ENCODE measurements around the gene SUN5. TPM values are rescaled to one million over a fixed set of nuclear protein-coding genes. Genes with fewer than 3 reads are reported as not detected.

SUN5 gene
- total RNA-seq, 1 experiment from 2014 or later = not detected

DNA sequence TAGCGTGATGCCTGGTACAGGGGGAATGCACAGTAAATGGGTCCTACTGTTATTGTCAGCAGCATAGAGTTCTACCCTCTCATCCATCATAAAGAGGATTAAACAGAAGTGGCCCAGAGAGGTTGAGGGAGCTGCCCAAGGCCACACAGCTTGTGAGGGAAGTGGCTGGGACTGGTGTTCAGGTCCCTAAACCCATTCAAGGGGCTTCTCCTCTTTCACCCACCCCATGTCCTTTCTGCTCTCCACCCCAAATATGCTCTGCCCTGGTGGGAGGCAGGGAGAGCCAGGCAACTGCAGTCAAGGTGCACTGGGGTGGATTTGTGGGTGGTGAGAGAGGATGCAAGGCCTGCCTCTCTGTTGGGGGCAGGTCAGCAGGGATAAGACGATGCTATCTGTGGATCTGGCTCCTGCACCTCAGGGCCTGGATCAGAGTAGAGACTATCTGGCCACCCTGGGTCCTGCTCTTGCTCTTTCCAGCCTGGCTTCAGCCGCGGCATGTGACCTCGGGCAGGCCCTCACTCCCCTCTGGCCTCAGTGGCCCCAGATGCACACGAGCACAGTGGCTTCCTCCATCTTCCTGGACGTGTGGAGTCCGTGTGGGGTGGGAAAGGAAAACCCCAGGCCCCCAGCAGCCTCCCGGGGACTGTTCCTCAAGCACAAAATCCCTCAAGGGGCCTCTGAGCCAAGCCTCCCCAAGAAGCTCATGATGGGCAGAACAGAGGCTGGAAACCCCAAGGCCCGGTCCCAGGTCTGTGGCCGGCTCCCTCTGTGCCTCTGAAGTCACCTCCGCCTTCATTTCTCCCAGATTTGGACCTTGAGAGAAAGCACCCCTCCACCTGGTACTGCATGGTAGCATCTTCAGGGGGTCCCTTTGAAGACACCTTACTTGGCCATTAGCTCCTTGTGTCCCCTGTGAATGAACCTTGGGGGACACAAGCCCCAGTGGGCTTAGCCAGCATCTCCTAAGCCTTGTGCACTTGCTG, 23.8 kb upstream of the SUN5 start:
- intact Hi-C loops (cut with micrococcal nuclease; ENCODE audit: unreplicated experiment) = no loop called here
- no peaks in the 10 kb centered on the region for H3K4me1 ChIP-seq
- Mint-ChIP-seq H3K9me3 (ENCODE audit: unreplicated experiment) (peaks cover 9% of the 10 kb centered on the region), H3K4me3 (ENCODE audit: unreplicated experiment) (no peak overlapping the region), H3K36me3 (ENCODE audit: insufficient read depth, unreplicated experiment) (no peaks in the 10 kb centered on the region), H3K27ac (ENCODE audit: unreplicated experiment) (no peak overlapping the region), H3K4me1 (ENCODE audit: low read depth, unreplicated experiment) (no peaks in the 10 kb centered on the region), H3K27me3 (ENCODE audit: insufficient read depth, unreplicated experiment) (peaks cover 5% of the 10 kb centered on the region)
- ChIA-PET POLR2A (no interaction called here), CTCF (no interaction called here)
- no peaks in the 10 kb centered on the region for H3K36me3 ChIP-seq (ENCODE audit: control insufficient read depth, insufficient read depth, low read length)
- H3K4me3 ChIP-seq (ENCODE audit: low read depth, low read length) = no peak overlapping the region
- peaks cover 3% of the 10 kb centered on the region; the same call in 1 of the 2 replicates for H3K9me3 ChIP-seq
- no peaks in the 10 kb centered on the region for H3K27me3 ChIP-seq (replicated peaks; ENCODE audit: control insufficient read depth, insufficient read depth, low read length)
- BruUV-seq (replicated peaks) = no TSS peak
- DNase-seq = no peak
- TF ChIP-seq, protein P1, sequence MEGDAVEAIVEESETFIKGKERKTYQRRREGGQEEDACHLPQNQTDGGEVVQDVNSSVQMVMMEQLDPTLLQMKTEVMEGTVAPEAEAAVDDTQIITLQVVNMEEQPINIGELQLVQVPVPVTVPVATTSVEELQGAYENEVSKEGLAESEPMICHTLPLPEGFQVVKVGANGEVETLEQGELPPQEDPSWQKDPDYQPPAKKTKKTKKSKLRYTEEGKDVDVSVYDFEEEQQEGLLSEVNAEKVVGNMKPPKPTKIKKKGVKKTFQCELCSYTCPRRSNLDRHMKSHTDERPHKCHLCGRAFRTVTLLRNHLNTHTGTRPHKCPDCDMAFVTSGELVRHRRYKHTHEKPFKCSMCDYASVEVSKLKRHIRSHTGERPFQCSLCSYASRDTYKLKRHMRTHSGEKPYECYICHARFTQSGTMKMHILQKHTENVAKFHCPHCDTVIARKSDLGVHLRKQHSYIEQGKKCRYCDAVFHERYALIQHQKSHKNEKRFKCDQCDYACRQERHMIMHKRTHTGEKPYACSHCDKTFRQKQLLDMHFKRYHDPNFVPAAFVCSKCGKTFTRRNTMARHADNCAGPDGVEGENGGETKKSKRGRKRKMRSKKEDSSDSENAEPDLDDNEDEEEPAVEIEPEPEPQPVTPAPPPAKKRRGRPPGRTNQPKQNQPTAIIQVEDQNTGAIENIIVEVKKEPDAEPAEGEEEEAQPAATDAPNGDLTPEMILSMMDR (IDR thresholded peaks at IDR 0.05; ENCODE audit: insufficient read depth in 1 of 2, low read depth in 1 of 2, low read length in 1 of 2, severe bottlenecking in 1 of 2, unreplicated experiment in 1 of 2) = no peak

DNA sequence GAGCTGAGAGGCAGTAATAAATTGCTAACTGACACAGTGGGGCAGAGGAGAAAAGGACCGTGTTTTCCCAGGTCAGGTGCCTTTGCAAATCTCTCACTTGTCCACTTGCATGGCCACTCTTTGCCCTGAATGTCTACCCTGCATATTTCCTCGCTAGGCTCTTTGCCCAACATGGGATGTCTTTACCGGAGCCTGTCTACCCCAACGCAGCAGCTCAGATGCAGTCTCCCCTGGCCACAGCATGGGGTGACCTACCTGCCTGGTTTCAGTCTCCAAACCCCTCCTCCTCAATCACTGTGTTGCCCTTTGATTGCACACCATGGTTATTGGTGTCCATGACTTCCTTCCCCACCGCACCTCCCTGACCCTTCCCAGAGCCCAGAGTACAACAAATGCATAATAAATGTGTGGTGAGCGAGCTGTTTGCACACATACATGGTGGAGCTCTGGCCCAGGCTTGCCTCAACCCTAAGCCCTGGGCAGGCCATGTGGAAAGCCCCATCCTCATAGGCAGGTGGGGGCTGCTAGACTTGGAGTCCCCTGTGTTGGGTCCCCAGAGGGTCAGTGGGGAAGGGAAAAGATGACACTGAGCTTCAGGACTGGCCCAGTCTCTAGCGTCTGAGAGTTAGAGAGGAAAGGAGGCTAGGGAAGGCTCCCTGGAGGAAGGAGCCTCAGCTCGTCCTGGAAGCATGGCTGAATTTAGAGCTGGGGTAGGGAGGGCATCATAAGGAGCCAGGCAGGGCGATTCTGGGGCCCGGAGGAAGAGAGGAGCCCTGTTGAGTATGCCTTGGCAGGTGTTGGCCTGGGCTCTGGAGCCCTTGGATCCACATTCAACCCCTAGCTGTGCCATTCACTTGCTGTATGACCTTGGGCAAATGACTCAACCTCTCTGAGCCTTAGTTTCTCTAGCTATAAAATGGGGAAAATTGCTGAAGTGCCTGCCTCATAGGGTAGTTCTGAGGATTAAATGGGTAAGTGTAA, 22.8 kb upstream of the SUN5 start:
- no TSS peak for BruUV-seq (replicated peaks)
- H3K36me3 ChIP-seq (ENCODE audit: control insufficient read depth, insufficient read depth, low read length) = no peaks in the 10 kb centered on the region
- Mint-ChIP-seq H3K27me3 (ENCODE audit: insufficient read depth, unreplicated experiment) (no peaks in the 10 kb centered on the region), H3K4me1 (ENCODE audit: low read depth, unreplicated experiment) (no peaks in the 10 kb centered on the region), H3K4me3 (ENCODE audit: unreplicated experiment) (no peak overlapping the region), H3K36me3 (ENCODE audit: insufficient read depth, unreplicated experiment) (no peaks in the 10 kb centered on the region), H3K9me3 (ENCODE audit: unreplicated experiment) (no peaks in the 10 kb centered on the region), H3K27ac (ENCODE audit: unreplicated experiment) (no peak overlapping the region)
- no peaks in the 10 kb centered on the region for H3K4me1 ChIP-seq
- ChIA-PET CTCF (interaction anchor here (0.6 to 0.7 kb wide), 2 partner anchors 81 to 181 kb away, joined by 3 to 4 read pairs; no protein-coding TSS in a partner anchor), POLR2A (no interaction called here)
- TF ChIP-seq, protein P1 (IDR thresholded peaks at IDR 0.05; ENCODE audit: insufficient read depth in 1 of 2, low read depth in 1 of 2, low read length in 1 of 2, severe bottlenecking in 1 of 2, unreplicated experiment in 1 of 2) = no peak
- no peaks in the 10 kb centered on the region for H3K9me3 ChIP-seq
- H3K27me3 ChIP-seq (replicated peaks; ENCODE audit: control insufficient read depth, insufficient read depth, low read length) = no peaks in the 10 kb centered on the region
- H3K4me3 ChIP-seq (ENCODE audit: low read depth, low read length) = no peak overlapping the region
- intact Hi-C loops (cut with micrococcal nuclease; ENCODE audit: unreplicated experiment) = no loop called here
- DNase-seq = no peak
